Right forelimb (tissue), 1 donor: ENCODE data around the gene RGS12.

Source experiments
- DNase-seq: peaks from one replicate; pipeline ENCODE4 v3.0.0-alpha.2; 2018

The RGS12 gene

DNA sequence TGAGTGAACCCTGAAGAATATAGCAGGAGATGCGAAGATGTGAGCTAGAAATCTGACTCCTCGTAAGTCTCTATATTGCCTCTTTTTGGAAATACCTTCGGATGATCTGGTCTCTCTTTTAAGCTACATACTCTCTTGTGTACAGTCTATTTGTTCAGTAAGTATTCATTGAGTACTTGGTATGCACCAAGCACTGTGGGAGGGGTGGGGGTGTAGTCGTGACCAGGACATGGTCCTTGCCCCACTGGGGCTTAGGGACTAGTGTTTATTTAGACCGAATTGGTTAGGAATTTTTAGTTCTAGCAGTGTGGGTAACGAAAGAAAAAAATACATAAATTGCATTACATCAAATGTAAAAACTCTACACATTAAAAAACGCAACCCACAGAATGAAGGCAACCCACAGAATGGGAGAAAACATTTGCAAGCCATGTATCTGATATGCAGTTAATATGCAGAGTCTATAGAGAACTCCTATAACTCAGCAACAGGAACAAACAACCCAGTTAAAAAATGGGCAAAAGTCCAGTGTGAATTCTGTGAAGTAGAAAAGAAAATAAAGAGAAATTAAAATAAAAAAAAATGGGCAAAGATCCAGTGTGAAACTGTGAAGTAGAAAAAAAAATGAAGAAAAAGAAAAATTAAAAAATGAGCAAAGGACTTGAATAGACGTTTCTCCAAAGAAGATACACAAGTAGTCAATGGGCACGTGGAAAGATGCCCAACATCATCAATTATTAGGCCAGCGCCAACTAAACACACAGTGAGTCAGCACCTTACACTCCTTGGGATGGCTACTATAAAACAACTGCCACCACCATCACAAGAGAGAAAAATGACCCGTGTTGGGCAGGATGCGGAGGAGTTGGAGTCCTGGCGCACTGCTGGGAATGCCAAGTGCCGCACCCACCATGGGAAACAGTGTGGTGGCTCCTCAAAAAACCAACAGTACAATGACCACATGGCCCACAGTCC is 43.8 kb downstream of the RGS12 start:
- no peak for DNase-seq

DNA sequence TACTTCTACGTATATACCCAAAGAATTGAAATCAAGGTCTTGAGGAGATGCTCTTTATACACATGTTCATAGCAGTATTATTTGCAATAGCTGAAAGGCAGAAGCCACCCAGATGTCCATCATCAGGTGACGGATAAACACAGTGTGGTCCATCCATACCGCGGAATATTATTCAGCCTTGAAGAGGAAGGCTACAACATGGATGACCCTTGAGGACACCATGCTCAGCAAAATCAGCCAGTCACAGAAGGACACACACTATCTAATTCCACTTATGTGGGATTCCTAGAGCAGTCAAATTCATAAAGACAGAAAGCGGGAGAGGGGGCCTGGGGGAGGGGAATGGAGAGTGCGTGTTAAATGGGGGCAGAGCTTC is 44.5 kb downstream of the RGS12 start:
- no peak for DNase-seq

DNA sequence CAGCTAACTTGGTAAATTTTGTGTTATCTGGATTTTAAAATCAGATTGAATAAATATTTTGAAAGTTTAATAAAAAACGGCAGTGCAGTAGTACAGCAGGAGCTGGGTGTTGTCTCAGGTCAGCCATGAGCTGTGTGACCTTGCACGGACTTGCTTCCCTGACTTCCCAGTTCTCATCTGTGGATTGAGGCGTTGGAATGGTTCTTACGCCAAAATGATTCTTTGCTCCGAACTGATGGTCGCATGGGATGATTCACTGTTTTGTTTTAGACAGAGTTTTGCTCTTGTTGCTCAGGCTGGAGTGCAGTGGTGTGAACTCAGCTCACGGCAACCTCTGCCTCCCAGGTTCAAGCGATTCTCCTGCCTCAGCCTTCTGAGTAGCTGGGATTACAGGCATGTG is 45.0 kb downstream of the RGS12 start:
- DNase-seq = no peak

DNA sequence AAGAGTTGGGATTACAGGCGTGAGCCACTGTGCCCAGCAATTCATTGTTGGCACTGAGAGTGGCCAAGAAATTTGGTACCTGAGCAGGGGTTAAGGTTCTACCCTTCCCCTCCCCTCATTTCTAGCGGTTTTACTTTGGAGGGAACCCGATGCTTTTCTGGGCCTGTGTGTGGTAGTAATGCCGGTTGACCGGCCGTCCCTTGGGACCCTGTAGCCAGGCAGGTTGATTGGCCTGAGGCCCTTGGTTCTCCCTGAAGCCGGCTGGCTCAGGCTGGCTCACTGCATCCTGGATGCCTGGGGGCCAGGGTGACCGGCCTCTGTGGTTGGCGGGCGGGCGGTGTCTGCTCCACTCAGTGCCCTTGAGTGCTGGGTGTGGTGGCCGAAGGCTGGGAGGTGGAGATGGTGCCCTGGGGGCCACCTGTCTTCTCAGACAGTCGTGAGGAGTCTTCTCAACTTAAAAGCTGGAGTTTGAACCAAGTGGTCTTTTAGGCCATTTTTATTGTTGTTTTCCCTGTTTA is 45.6 kb downstream of the RGS12 start:
- DNase-seq = no peak

- no peak for DNase-seq
Observed at GRCh38 chr4:3338976-3339531, 46.2 kb downstream of the RGS12 start.

GRCh38 chr4:3339577-3339976 is 46.8 kb downstream of the RGS12 start:
- no peak for DNase-seq

DNA sequence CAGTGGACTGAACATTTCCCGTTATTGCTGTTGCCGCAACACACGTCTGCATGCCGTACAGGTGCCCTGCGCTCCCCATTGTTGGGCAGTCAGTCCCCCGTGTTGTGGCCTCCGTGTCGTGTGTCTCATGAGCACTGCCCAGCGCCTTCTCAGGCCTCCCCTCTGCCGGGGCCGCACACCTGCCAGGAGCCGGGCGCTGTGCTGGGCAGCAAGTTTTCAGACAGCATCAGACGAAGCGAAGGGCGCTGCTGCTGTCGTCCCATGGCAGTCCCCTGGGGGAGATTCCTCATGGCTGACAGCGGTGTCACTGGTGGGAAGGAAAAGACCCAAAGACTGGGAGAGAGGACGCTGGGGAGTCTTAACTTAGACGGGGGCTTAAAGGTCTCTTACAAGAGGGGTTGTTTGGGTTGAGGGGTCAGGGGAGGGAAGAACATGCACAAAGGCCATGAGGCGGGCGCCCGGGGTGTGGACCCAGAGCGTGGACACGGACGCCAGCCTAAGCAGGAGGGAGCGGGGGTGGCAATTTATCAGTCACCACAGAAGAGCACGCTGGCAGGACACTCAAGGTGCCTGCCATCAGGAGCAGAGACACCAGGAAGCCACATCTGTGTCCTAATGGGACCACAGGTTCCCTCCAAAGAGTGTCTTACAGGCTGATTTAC is 47.3 kb downstream of the RGS12 start:
- no peak for DNase-seq

DNA sequence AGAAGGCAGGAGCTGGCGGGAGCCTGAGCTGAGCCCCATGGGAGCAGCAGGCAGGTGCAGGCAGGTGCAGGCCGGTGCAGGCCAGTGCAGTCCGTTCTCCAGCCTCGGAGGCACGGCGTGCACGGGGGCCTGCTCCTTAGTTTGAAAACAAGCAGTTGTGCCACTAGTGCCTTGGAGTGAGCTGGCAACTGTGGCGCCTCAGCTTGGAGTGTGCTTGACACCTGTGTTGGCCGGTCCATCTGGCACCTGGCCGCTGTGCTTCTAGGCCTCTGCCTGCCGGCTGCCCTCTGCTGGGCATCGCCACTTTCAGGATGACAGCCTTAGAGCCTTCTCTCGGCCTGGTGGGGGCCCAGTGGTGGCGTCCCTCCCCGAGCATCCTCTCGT is 47.9 kb downstream of the RGS12 start:
- DNase-seq = no peak

- no peak for DNase-seq
Observed at GRCh38 chr4:3341760-3342159, 48.9 kb downstream of the RGS12 start.

GRCh38 chr4:3342182-3342854 is 49.5 kb downstream of the RGS12 start:
- DNase-seq = no peak
